Breast epithelium (tissue), 4 donors: Measurements from ENCODE around the gene ITM2B. TPM values are rescaled to one million over a fixed set of nuclear protein-coding genes. Genes with fewer than 3 reads are reported as not detected.

Experiments
- DNase-seq, 2 donors: peaks; one replicate each; pipeline ENCODE4 v3.0.0-alpha.2; 2019; ENCODE audit warnings: low spot score in 2 of 2
- H3K27ac ChIP-seq, 2 donors: fragments of 200-600 bp; sonication (generic) in 1 of 2; one replicate each; pipeline ENCODE4 v1.5.1; 2016 to 2019; ENCODE audit warnings: mild to moderate bottlenecking in 1 of 2
- H3K27me3 ChIP-seq, 2 donors: fragments of 200-600 bp; sonication (generic) in 1 of 2; one replicate each; pipeline versions ENCODE4 v1.5.1 to v1.6.0; 2017 to 2019; ENCODE audit warnings: control low read depth in 1 of 2, mild to moderate bottlenecking in 1 of 2
- H3K36me3 ChIP-seq: fragments of 200-600 bp; one replicate; pipeline ENCODE4 v1.5.1; 2019
- H3K4me1 ChIP-seq, 2 donors: fragments of 200-600 bp; sonication (generic); one replicate each; pipeline ENCODE4 v1.5.1; 2016 to 2019; ENCODE audit warnings: control low read depth in 1 of 2
- H3K4me3 ChIP-seq, 3 donors: fragments of 200-600 bp; sonication (generic); 1 replicate in 2 of 3; 2 replicates in 1 of 3; pipeline ENCODE4 v1.5.1; 2016 to 2019; ENCODE audit warnings: mild to moderate bottlenecking in 3 of 3, moderate library complexity in 2 of 3
- H3K9me3 ChIP-seq, 2 donors: fragments of 200-600 bp; sonication (generic) in 1 of 2; one replicate each; pipeline ENCODE4 v1.5.1; 2016 to 2019; ENCODE audit warnings: control low read depth in 1 of 2
- POLR2A ChIP-seq: fragments of 450-650 bp; IDR thresholded peaks from one replicate; pipeline ENCODE4 v1.6.1; 2016; ENCODE audit warnings: antibody characterized with exemption, mild to moderate bottlenecking, moderate library complexity
- POLR2AphosphoS5 ChIP-seq, 3 donors: sonication (generic); formaldehyde crosslinking; IDR thresholded peaks; one replicate each; pipeline ENCODE4 v1.6.1; 2017; ENCODE audit warnings: antibody characterized with exemption in 3 of 3
- intact Hi-C: fragments of 100-400 bp; cut with DNase I; formaldehyde crosslinking; loops from one replicate; pipeline ENCODE4 v1.15.1; 2023; ENCODE audit warnings: low total_unique reads
- total RNA-seq, 3 donors: library from RNA; depleted of rRNA; stranded (reverse); fragments of >200 nt; gene quantifications; one replicate each; pipeline ENCODE4 v1.1.0, GENCODE V29; 2016
- TF ChIP-seq, protein P1 (sequence below), 3 donors: fragments of 450-650 bp; IDR thresholded peaks; one replicate each; pipeline ENCODE4 v1.5.1; 2016 to 2017; ENCODE audit warnings: antibody characterized with exemption in 3 of 3, mild to moderate bottlenecking in 3 of 3, moderate library complexity in 3 of 3

ITM2B gene
- total RNA-seq, 3 donors from 2014 or later = 369 to 727 (median 475) TPM

DNA sequence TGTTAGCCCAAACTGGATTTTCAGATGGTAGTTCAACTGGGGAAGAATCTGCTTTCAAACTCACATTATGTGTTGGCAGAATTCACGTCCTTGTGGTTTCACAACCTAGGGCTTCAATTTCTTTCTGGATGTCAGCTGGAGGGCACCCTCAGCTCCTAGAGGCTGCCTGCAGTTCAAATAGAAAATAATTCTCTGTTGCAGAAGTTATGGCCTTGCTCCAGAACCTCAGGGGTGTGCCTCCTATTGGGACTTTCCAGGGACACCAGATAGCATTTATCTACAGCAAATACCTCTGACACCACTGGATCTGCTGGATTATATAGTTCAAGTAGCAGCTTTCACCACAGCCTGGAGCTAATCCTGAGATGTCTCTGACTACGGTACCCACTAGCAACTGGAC, 58.7 kb downstream of the ITM2B start:
- no peaks in the 10 kb centered on the region for H3K27me3 ChIP-seq
- intact Hi-C loops = no loop called here
- no peaks in the 10 kb centered on the region for H3K36me3 ChIP-seq
- H3K9me3 ChIP-seq = no peaks in the 10 kb centered on the region
- DNase-seq = no peak
- TF ChIP-seq POLR2AphosphoS5 (IDR thresholded peaks at IDR 0.05) (no peak), POLR2A (no peak)
- TF ChIP-seq, protein P1, sequence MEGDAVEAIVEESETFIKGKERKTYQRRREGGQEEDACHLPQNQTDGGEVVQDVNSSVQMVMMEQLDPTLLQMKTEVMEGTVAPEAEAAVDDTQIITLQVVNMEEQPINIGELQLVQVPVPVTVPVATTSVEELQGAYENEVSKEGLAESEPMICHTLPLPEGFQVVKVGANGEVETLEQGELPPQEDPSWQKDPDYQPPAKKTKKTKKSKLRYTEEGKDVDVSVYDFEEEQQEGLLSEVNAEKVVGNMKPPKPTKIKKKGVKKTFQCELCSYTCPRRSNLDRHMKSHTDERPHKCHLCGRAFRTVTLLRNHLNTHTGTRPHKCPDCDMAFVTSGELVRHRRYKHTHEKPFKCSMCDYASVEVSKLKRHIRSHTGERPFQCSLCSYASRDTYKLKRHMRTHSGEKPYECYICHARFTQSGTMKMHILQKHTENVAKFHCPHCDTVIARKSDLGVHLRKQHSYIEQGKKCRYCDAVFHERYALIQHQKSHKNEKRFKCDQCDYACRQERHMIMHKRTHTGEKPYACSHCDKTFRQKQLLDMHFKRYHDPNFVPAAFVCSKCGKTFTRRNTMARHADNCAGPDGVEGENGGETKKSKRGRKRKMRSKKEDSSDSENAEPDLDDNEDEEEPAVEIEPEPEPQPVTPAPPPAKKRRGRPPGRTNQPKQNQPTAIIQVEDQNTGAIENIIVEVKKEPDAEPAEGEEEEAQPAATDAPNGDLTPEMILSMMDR (IDR thresholded peaks at IDR 0.05) = no peak
- H3K27ac ChIP-seq = no peak overlapping the region
- no peak overlapping the region for H3K4me3 ChIP-seq
- no peaks in the 10 kb centered on the region for H3K4me1 ChIP-seq

DNA sequence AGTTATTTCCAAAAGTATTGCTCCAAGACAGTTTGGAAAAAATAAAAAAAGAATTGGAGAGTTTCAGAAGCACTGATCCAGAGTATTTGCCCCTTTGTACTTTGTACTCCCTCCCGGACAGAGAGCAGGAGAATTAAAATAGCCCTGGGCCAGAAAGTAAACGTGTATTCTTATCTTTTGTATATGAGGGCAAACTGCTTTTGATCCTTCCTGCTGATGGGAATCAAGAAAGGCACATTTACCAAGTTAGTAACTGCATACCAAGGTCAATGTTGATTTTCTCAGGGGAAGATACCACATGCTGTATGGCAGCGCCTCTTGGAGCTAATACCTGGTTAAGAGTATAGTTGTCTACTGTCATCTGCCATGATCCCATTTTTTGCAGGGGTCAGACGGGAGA, 59.6 kb downstream of the ITM2B start:
- no peaks in the 10 kb centered on the region for H3K36me3 ChIP-seq
- intact Hi-C loops = no loop called here
- DNase-seq = no peak
- H3K4me3 ChIP-seq = no peak overlapping the region
- no peaks in the 10 kb centered on the region for H3K4me1 ChIP-seq
- no peak overlapping the region for H3K27ac ChIP-seq
- no peak for TF ChIP-seq POLR2AphosphoS5 (IDR thresholded peaks at IDR 0.05)
- H3K27me3 ChIP-seq = no peaks in the 10 kb centered on the region
- no peaks in the 10 kb centered on the region for H3K9me3 ChIP-seq

DNA sequence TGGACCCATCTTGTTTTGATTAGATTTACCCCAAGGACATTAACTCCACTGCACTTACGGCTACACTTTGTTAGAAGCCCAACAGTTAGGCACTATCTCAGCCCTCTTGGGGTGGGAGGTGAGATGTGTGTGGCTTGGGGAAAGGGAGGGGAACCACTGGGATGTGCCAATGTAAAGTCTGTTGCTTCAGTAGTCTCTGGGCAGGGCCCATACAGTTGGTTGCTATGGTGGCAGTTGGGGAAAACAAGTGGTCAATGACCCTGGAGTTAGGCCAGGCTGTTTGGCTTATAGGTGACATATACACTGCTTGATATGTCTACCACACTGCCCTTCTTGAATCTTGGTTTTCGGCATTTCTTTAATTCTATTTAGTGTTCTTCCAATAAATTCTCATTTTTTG, 61.6 kb downstream of the ITM2B start:
- intact Hi-C loops = no loop called here
- no peaks in the 10 kb centered on the region for H3K27me3 ChIP-seq
- DNase-seq = no peak
- H3K9me3 ChIP-seq = no peaks in the 10 kb centered on the region
- no peak for TF ChIP-seq POLR2A
- TF ChIP-seq POLR2AphosphoS5 (IDR thresholded peaks at IDR 0.05) = no peak
- TF ChIP-seq, protein P1 (IDR thresholded peaks at IDR 0.05) = no peak
- H3K4me1 ChIP-seq = no peaks in the 10 kb centered on the region
- no peak overlapping the region for H3K27ac ChIP-seq
- no peaks in the 10 kb centered on the region for H3K36me3 ChIP-seq
- H3K4me3 ChIP-seq = no peak overlapping the region

- Histone ChIP-seq H3K4me1 (no peaks in the 10 kb centered on the region), H3K36me3 (no peaks in the 10 kb centered on the region), H3K27me3 (no peaks in the 10 kb centered on the region), H3K4me3 (no peak overlapping the region), H3K27ac (no peak overlapping the region), H3K9me3 (no peaks in the 10 kb centered on the region)
- no peak for DNase-seq
- TF ChIP-seq, protein P1 (IDR thresholded peaks at IDR 0.05) = no peak
- TF ChIP-seq POLR2AphosphoS5 (IDR thresholded peaks at IDR 0.05) (no peak), POLR2A (no peak)
- intact Hi-C loops = no loop called here
These were observed 62.3 kb downstream of the ITM2B start for GRCh38 chr13:48295271-48295670.

DNA sequence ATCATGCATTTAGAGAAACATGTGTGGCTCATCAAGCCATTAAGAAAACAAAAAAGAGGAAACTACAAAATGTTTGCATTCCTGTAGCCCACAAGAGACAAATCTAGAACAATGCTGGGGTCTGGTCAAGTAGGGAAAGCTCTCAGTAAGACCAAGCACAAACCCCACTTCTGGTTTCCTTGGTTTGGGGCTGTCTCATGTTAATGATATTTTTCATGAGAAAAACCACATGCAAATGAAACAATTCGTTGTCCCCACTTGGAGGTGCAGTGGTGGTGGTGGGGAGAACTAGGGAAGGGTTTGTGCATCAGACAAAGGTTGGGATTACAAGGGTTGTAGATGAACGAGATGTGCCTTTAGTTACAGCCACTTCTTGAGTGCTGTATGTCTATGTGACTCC, 63.5 kb downstream of the ITM2B start:
- Histone ChIP-seq H3K4me3 (no peak overlapping the region), H3K27me3 (no peaks in the 10 kb centered on the region), H3K36me3 (no peaks in the 10 kb centered on the region), H3K4me1 (no peaks in the 10 kb centered on the region), H3K9me3 (no peaks in the 10 kb centered on the region), H3K27ac (no peak overlapping the region)
- DNase-seq = no peak
- intact Hi-C loops = no loop called here
- TF ChIP-seq POLR2AphosphoS5 (IDR thresholded peaks at IDR 0.05) (no peak), POLR2A (no peak)
- TF ChIP-seq, protein P1 (IDR thresholded peaks at IDR 0.05) = no peak
